Fibroblast of the aortic adventitia (primary cell): ENCODE data around the gene ZNF609. TPM values are rescaled to one million over a fixed set of nuclear protein-coding genes. Genes with fewer than 3 reads are reported as not detected.

Experiments used
- DNase-seq: peaks from one replicate; pipeline ENCODE4 v3.0.0-alpha.2; 2010; ENCODE audit warnings: low read depth
- H3K4me3 ChIP-seq: 2 replicates; pipeline ENCODE4 v1.5.1; 2011; ENCODE audit warnings: low read depth, mild to moderate bottlenecking, control low read depth, low read length, moderate library complexity
- CTCF ChIP-seq: IDR thresholded peaks from 2 replicates; pipeline ENCODE4 v1.5.1; 2011; ENCODE audit warnings: mild to moderate bottlenecking, low read length, control low read depth, inconsistent platforms; ENCODE audit not compliant: insufficient read depth
- total RNA-seq: library from RNA; depleted of rRNA; stranded (reverse); fragments of >200 nt; gene quantifications from 2 replicates; pipeline ENCODE4 v1.2.3, GENCODE V29; 2012; ENCODE audit warnings: low replicate concordance

The ZNF609 gene
- total RNA-seq, 1 donor = 19.3 TPM

DNA sequence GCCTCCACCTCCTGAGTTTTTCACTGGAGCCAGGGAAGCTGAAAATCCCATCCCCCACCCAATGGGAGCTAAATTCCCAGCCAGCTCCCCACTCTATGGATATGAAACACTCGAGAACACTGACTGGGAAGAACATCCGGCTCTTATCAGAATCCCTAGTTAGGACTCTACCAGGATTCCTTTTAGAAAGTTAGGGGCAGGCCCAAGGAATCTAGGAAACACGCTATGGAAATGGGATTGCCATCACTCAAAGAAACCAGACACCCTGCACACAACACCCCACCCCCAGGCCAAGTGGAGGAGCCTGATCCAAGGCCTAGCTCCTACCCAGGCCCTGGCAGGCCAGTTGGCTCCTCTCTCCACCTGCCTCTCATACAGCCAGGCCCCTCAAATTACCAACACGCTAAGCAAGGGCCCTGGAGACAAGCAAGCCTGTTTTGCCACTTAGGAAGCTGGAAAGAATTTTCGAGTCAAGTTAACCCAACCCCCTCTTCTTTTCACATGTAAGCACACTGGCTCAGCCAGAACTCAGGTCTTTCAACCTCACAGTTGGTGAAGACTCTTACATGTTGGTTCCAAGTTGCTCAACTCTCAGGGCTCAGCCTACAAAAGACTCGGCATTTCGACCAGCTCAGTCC lies 239.5 kb downstream of the ZNF609 start:
- peak overlapping the region; percentile 50 for H3K4me3 ChIP-seq
- no peak for TF ChIP-seq CTCF
- DNase-seq = peak; percentile 73

DNA sequence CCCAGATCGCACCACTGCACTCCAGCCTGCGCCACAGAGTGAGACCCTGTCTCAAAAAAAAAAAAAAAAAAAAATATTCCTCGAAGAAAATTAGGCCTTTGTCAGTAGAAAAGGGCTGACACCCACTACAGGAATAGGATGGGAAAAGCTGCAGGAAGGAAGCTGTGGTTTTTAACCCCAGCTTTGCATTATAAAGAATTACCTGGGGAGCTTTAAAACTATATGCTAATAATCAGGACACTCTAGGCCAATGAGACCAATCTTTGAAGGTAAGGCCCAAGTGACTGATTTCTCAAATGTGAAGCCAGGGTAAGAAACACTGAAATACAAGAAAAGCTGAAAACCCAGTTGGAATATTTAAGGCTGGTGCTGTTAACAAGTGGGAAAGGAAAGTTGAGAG lies 240.7 kb downstream of the ZNF609 start:
- no peak for DNase-seq
- H3K4me3 ChIP-seq = peak overlapping the region; percentile 50
- no peak for TF ChIP-seq CTCF

- DNase-seq = no peak
- no peak for TF ChIP-seq CTCF
- peak overlapping the region; percentile 84 for H3K4me3 ChIP-seq
Observed at GRCh38 chr15:64701482-64702184, 241.3 kb downstream of the ZNF609 start.

DNA sequence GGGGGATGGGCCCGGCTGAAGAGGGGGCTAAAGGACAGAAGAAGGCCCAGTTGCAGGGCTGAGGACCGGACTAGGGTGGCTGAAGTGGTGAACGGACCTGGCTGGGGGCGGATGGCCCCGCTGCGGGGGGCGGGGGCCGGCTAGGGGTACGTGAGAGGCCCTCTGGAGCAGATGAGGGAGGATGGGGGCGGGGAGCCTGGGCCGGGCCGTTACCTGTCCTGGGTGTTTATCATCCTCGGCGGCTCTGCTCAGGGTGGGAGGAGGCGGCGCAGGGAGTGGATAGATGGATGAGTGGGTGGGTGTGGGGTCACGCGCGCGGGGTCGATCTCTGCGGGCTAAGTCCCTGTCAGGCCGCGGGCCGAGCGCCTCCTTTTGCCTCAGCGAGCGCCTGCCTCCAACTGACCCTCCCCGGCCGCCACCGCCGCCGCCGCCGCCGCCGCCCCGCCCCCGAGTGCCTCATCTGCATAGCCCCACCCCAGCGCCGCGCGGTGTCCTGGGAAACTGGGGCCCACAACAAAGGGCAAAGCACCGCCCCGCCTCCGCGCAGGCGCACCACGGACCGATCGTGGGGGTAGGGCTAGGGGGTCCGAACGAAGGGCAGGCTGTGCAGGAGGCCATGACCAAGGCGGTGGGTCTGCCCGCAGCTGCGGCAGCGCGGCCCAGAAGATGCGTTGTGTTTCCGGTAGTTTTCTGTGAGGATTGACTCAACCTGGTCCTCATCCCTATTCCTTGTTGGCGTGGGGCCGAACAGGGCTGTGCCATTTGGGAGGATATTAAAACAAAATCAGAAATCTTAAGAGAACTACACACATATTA lies 242.6 kb downstream of the ZNF609 start:
- H3K4me3 ChIP-seq = peak overlapping the region; percentile 86
- DNase-seq = peak; percentile 87
- no peak for TF ChIP-seq CTCF

DNA sequence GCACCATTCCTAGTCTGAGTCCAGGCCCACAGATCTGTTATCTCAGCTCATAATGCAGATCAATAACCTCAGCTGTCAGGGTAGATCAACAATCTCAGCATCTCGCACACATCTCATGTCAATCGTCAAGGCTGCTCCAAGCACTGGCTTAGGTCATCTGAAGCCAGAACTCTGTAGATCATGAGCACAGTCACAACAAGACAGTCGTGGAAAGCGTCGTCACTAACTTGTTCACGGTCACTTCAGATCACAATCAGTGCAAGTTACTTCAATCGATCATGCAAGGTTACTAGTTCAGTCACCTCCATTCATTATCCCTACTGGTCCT lies 243.2 kb downstream of the ZNF609 start:
- peak overlapping the region; percentile 86 for H3K4me3 ChIP-seq
- no peak for TF ChIP-seq CTCF

DNA sequence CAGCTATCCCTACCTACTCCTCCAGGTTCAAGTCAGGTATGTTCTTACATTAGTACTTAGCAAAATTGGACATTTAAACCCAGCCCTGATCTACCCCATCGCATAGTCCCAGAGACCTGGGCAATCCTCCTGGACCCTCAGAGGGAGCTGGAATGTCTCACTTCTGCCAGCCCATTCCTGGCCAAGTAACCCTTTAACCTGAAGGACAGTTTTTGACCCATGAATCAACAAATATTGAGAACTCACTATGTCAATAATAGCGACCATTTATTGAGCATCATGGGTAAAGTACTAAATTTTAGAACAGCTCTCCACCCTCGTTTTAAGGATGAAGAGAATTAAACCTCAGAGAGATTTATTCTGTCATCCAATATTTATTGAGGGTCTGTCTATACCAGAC lies 244.6 kb downstream of the ZNF609 start:
- no peak for TF ChIP-seq CTCF
- H3K4me3 ChIP-seq = no peak overlapping the region
- DNase-seq = no peak

More for the DNA sequence above, 243.2 kb downstream of the ZNF609 start:
- no peak for DNase-seq
